SK-N-MC (cell line): ENCODE data around the gene JPH2.

Experiments used
- DNase-seq: peaks from one replicate; pipeline ENCODE4 v3.0.0-alpha.2; 2011; ENCODE audit warnings: low read depth, low spot score
- H3K27ac ChIP-seq: fragments of 200-600 bp; sonication (generic); 2 replicates; pipeline ENCODE4 v1.5.1; 2016; ENCODE audit warnings: mixed run types
- H3K36me3 ChIP-seq: fragments of 200-600 bp; sonication (generic); 2 replicates; pipeline ENCODE4 v1.6.1; 2017; ENCODE audit warnings: antibody characterized with exemption, low read length, mixed read lengths; ENCODE audit not compliant: insufficient read depth
- H3K4me3 ChIP-seq: fragments of 200-600 bp; sonication (generic); 2 replicates; pipeline ENCODE4 v1.5.1; 2016
- H3K9ac ChIP-seq: fragments of 200-600 bp; sonication (generic); 2 replicates; pipeline ENCODE4 v1.8.0; 2017; ENCODE audit warnings: mixed run types, mixed read lengths; ENCODE audit not compliant: insufficient read length
- H3K9me3 ChIP-seq: fragments of 200-600 bp; sonication (generic); 2 replicates; pipeline ENCODE4 v1.6.1; 2017; ENCODE audit warnings: low read depth, mild to moderate bottlenecking, antibody characterized with exemption, low read length, moderate library complexity, mixed read lengths
- EZH2 ChIP-seq: fragments of 200-600 bp; sonication (generic); IDR thresholded peaks from one replicate; pipeline ENCODE4 v1.6.1; 2017; ENCODE audit warnings: antibody characterized with exemption
- FOXP2 ChIP-seq: optimal IDR thresholded peaks from 2 replicates; pipeline ENCODE3; 2011; ENCODE audit warnings: mild to moderate bottlenecking, moderate library complexity; ENCODE audit not compliant: insufficient read depth; ENCODE audit errors: extremely low read length, control extremely low read depth
- POLR2AphosphoS5 ChIP-seq: IDR thresholded peaks from 2 replicates; pipeline ENCODE4 v1.6.1; 2012; ENCODE audit warnings: mild to moderate bottlenecking, low read depth, low read length, borderline replicate concordance

Gene JPH2

DNA sequence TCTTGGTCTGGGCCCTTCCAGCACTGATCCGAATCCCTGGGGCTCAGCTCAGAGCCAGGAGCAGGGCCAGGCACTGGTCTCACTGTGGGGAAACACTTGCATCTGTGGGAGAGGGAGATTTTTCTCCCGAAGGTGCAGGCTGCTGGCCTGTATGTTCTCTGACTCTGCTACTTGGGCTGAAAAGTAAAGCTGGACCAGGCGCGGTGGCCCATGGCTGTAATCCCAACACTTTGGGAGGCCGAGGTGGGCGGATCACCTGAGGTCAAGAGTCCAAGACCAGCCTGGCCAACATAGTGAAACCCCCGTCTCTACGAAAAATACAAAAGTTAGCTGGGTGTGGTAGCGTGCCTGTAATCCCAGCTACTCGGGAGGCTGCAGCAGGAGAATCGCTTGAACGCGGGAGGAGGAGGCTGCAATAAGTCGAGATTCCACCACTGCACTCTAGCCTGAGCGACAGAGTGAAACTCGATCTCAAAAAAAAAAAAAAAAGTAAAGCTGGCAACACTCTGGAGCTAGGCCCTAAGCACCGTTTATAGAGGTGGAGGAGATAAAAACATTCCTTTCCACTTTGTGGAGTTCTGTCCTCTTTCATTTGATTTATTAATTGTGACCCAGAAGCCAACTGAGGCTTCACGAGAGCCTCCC is 41.7 kb downstream of the JPH2 start:
- TF ChIP-seq POLR2AphosphoS5 (no peak), FOXP2 (no peak), EZH2 (no peak)
- Histone ChIP-seq H3K36me3 (no peaks in the 10 kb centered on the region), H3K27ac (no peak overlapping the region), H3K9ac (no peak overlapping the region), H3K4me3 (no peak overlapping the region), H3K9me3 (no peaks in the 10 kb centered on the region)
- DNase-seq, result no peak

- Histone ChIP-seq H3K9me3 (no peaks in the 10 kb centered on the region), H3K27ac (no peak overlapping the region), H3K36me3 (no peaks in the 10 kb centered on the region), H3K4me3 (no peak overlapping the region), H3K9ac (no peak overlapping the region)
- no peak for DNase-seq
- TF ChIP-seq POLR2AphosphoS5 (no peak), EZH2 (no peak), FOXP2 (no peak)
These were observed 43.1 kb downstream of the JPH2 start for GRCh38 chr20:44143936-44144335.

GRCh38 chr20:44142413-44142812 is 44.6 kb downstream of the JPH2 start:
- Histone ChIP-seq H3K4me3 (no peak overlapping the region), H3K27ac (no peak overlapping the region), H3K9ac (no peak overlapping the region), H3K9me3 (no peaks in the 10 kb centered on the region), H3K36me3 (no peaks in the 10 kb centered on the region)
- TF ChIP-seq FOXP2 (no peak), POLR2AphosphoS5 (no peak), EZH2 (no peak)
- DNase-seq, result no peak

GRCh38 chr20:44141873-44142272 is 45.1 kb downstream of the JPH2 start:
- no peak overlapping the region for H3K27ac ChIP-seq

DNA sequence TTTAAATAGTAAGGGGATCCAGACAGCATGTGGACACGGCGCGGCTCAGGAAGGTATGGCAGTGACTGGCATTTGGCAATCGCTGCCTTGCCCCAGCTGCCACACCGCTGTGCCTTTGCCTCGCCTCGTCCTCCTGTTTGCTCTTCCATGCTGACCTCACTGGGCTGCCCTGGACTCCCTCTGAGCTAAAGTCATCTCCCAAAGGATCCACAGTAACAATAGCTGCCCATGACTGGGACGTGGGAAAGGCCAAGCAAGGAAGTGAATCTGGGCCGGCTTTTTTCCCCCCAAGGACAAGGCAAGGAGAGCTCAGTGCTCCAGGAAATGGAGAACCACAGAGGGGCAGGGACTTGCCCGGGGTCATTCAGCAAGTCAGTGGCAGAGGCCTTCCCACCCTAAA is 48.1 kb downstream of the JPH2 start:
- DNase-seq, result no peak
- Histone ChIP-seq H3K9me3 (no peaks in the 10 kb centered on the region), H3K36me3 (no peaks in the 10 kb centered on the region), H3K9ac (no peak overlapping the region), H3K27ac (no peak overlapping the region), H3K4me3 (no peak overlapping the region)
- TF ChIP-seq POLR2AphosphoS5 (no peak), FOXP2 (no peak), EZH2 (no peak)

More at GRCh38 chr20:44141873-44142272, 45.1 kb downstream of the JPH2 start:
- no peaks in the 10 kb centered on the region for H3K36me3 ChIP-seq
- no peak for TF ChIP-seq POLR2AphosphoS5
- no peak for TF ChIP-seq FOXP2
- no peak for TF ChIP-seq EZH2
- H3K9ac ChIP-seq, result no peak overlapping the region
- H3K4me3 ChIP-seq, result no peak overlapping the region
- no peak for DNase-seq
- H3K9me3 ChIP-seq, result no peaks in the 10 kb centered on the region

- Histone ChIP-seq H3K9me3 (no peaks in the 10 kb centered on the region), H3K4me3 (no peak overlapping the region), H3K9ac (no peak overlapping the region), H3K27ac (no peak overlapping the region), H3K36me3 (no peaks in the 10 kb centered on the region)
- DNase-seq, result no peak
- TF ChIP-seq POLR2AphosphoS5 (no peak), FOXP2 (no peak), EZH2 (no peak)
These were observed 49.7 kb downstream of the JPH2 start for GRCh38 chr20:44137266-44137801.

DNA sequence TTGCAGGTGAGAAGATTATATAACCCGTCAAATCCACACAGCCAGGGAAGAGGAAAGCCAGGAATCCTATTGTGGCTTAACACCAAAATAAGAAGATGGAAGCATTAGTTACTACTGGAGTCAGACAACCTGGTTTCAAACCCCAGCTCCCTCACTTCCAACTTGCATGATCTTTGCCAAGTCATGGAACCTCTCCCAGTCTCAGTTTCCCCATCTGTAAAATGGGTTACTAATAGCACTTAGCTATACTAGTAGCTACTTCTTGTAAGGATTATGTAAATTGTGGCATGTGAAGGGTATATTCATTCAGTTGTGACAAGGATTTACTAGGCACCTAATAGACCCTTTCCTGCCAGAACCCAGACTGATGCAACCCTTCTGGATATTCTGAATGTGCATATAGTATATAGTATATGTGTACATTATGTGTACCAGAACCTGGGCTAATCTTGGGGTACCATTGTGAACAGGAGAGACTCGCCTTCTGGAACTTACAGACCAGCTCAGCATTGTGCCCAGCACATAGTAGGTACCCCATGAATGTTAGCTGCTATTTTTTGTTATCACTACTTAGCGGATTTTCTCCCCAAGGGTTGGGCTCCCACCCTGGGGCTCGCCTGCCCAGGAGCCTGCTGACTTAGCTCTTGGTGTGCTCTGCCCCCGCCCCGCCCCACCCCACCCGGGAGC is 50.3 kb downstream of the JPH2 start:
- TF ChIP-seq FOXP2 (no peak), EZH2 (no peak), POLR2AphosphoS5 (no peak)

DNA sequence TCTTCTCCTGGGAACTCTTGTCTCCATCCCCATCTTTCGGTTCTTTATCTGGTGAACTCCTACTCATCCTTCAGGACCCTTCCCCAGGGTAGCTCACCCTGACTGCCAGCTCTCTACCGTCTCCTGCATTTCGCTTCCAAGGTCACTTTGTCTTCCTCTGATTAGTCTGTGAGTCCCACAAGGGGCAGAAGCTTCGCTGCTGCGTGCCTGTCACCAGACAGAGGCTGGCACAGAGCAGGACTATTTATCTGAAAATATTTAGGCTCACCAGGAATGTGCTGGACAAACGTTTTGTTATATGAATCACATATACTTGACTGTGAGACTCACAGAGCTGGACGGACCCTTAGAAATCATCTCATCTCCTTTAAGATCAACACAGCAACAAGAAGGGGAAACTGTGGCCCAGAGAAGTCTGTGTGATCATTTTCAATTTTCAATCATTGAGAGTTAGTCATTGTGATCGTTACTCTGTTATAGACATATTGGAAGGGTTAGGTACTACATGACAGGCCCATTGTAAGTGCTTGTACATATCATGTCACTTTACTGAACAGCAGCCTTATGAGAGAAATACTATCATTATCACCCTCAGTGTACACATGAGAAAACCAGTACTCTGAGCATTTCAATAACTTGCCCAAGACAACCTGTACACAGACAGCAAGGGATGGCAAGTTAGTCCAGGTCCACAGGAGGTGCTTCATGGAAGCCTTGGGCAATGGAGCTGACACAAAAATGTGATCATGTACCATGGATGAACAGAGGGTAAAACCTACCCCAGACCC is 51.4 kb downstream of the JPH2 start:
- no peak for DNase-seq
- H3K4me3 ChIP-seq, result no peak overlapping the region

More for the DNA sequence above, 50.3 kb downstream of the JPH2 start:
- Histone ChIP-seq H3K27ac (no peak overlapping the region), H3K4me3 (no peak overlapping the region), H3K36me3 (no peaks in the 10 kb centered on the region), H3K9me3 (no peaks in the 10 kb centered on the region), H3K9ac (no peak overlapping the region)
- no peak for DNase-seq

More for the DNA sequence above, 51.4 kb downstream of the JPH2 start:
- Histone ChIP-seq H3K27ac (no peak overlapping the region), H3K36me3 (no peaks in the 10 kb centered on the region), H3K9me3 (no peaks in the 10 kb centered on the region), H3K9ac (no peak overlapping the region)
- TF ChIP-seq EZH2 (no peak), FOXP2 (no peak), POLR2AphosphoS5 (no peak)
